ENCODE data around the gene ARHGAP21. TPM values are rescaled to one million over a fixed set of nuclear protein-coding genes. Genes with fewer than 3 reads are reported as not detected.

Gene ARHGAP21
- total and polyA plus RNA-seq, 9 of the 15 experiments (the other 6 are each of a cell fraction or from before 2014, with no cell fraction given) = 13.6 to 145 (median 60.8) TPM

DNA sequence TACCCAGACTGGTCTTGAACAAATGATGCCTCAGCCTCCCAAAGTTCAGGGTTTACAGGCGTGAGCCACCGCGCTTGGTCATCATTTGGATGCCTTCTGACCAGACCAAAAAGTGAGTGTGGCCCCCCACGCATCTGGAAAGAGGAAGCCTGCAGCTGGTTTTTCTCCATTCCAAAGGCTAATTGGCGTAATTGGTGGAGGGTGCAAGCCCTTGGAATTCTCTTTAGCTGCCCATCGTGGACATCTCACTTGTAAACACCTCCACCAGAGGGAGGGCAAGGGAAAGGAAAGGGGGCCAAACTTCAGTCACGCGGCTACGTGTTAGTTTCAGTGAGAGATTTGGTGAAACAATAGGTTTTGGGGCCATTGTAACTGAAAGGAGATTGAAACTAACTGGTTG, 4.1 kb upstream of the ARHGAP21 start (continued):
- TF ChIP-seq ZNF592 (IDR thresholded peaks at IDR 0.05) (peak; percentile 75), SMC3 (conservative IDR thresholded peaks at IDR 0.05; ENCODE audit: insufficient read depth, low read depth, low read length) (peak; percentile 54; the same call in 1 of the 2 replicates), ZNF589 (CRISPR knock-in tag; IDR thresholded peaks at IDR 0.05; ENCODE audit: low read depth) (no peak), RBM34 (IDR thresholded peaks at IDR 0.05; ENCODE audit: borderline replicate concordance, insufficient read depth, low read length) (no peak), ZNF695 (CRISPR knock-in tag; IDR thresholded peaks at IDR 0.05) (no peak), FOXA1 (IDR thresholded peaks at IDR 0.05; ENCODE audit: borderline replicate concordance) (no peak), ZC3H4 (CRISPR knock-in tag; IDR thresholded peaks at IDR 0.05; ENCODE audit: borderline replicate concordance) (no peak), MBD2 (IDR thresholded peaks at IDR 0.05; ENCODE audit: borderline replicate concordance, low read depth) (no peak), SMAD2 (IDR thresholded peaks at IDR 0.05; ENCODE audit: low read depth, low read length) (no peak), ATF7 (IDR thresholded peaks at IDR 0.05) (no peak), BRD9 (IDR thresholded peaks at IDR 0.05; ENCODE audit: low read depth, partially characterized antibody) (peak; percentile 25), POU5F1 (IDR thresholded peaks at IDR 0.05; ENCODE audit: borderline replicate concordance, low read depth, low read length, partially characterized antibody) (no peak), MTA2 (IDR thresholded peaks at IDR 0.05; ENCODE audit: low read depth) (no peak), ZNF507 (tag; conservative IDR thresholded peaks at IDR 0.05) (no peak), ZNF354B (CRISPR knock-in tag; IDR thresholded peaks at IDR 0.05) (no peak), GATAD2B (IDR thresholded peaks at IDR 0.05; ENCODE audit: borderline replicate concordance) (no peak), ZBTB43 (CRISPR knock-in tag; IDR thresholded peaks at IDR 0.05) (no peak)
- TF ChIP-seq, protein P1, sequence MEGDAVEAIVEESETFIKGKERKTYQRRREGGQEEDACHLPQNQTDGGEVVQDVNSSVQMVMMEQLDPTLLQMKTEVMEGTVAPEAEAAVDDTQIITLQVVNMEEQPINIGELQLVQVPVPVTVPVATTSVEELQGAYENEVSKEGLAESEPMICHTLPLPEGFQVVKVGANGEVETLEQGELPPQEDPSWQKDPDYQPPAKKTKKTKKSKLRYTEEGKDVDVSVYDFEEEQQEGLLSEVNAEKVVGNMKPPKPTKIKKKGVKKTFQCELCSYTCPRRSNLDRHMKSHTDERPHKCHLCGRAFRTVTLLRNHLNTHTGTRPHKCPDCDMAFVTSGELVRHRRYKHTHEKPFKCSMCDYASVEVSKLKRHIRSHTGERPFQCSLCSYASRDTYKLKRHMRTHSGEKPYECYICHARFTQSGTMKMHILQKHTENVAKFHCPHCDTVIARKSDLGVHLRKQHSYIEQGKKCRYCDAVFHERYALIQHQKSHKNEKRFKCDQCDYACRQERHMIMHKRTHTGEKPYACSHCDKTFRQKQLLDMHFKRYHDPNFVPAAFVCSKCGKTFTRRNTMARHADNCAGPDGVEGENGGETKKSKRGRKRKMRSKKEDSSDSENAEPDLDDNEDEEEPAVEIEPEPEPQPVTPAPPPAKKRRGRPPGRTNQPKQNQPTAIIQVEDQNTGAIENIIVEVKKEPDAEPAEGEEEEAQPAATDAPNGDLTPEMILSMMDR (IDR thresholded peaks at IDR 0.05 in 2 of 3, conservative IDR thresholded peaks at IDR 0.05 in 1 of 3; ENCODE audit: insufficient read depth in 2 of 3, low read depth in 1 of 3, low read length in 3 of 3) = peak; percentile 52 to 67 (median 61)
- TF ChIP-seq, protein P2, sequence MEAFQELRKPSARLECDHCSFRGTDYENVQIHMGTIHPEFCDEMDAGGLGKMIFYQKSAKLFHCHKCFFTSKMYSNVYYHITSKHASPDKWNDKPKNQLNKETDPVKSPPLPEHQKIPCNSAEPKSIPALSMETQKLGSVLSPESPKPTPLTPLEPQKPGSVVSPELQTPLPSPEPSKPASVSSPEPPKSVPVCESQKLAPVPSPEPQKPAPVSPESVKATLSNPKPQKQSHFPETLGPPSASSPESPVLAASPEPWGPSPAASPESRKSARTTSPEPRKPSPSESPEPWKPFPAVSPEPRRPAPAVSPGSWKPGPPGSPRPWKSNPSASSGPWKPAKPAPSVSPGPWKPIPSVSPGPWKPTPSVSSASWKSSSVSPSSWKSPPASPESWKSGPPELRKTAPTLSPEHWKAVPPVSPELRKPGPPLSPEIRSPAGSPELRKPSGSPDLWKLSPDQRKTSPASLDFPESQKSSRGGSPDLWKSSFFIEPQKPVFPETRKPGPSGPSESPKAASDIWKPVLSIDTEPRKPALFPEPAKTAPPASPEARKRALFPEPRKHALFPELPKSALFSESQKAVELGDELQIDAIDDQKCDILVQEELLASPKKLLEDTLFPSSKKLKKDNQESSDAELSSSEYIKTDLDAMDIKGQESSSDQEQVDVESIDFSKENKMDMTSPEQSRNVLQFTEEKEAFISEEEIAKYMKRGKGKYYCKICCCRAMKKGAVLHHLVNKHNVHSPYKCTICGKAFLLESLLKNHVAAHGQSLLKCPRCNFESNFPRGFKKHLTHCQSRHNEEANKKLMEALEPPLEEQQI (IDR thresholded peaks at IDR 0.05) = no peak
